IPS DF 4.7 (cell line): Measurements from ENCODE around the gene RASA4.
"Not testable (repeated sequence)": the region's sequence is repeated elsewhere in the genome, so short reads cannot be mapped to it uniquely, and the experiment has no call there.

Source experiments
- DNase-seq: peaks from one replicate; pipeline ENCODE4 v3.0.0-alpha.2; 2013; ENCODE audit warnings: low spot score; ENCODE audit errors: extremely low read depth

Gene RASA4

GRCh38 chr7:102606848-102607247, 9.7 kb downstream of the RASA4 start:
- DNase-seq, result not testable (repeated sequence)

DNA sequence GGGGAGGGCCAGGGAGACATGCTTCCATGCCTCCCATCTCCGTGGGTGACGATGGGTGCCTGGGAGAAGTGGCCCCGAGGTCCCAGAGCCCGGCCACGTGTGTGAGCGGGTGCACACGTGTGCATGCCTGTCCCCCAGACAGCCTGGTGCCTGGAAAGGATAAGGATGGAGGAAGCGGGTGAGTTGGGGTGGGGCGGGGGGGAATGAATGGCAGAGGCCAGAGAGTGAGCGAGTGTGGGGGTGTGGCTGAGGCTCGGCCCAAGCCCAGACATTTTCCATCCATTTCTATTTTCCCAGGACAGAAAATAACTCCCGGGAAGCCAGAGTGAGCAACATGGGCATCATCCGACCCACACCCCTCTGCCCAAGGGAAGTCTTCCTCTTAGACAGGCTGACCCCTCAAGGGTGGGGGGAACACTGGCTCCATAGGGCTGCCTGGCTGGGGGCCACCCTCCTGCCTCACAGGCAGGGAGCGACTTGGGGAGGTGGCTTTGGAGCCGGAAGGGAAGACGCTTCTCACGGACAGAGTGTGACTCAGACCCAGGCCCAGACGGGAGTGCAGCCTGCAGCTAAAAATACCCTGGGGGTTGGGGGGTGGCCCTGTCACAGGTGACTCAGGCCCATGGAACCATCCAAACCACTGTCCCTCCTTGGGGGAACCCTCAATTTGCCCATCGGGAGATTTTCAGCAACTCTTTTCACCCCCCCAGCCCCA, 12.0 kb downstream of the RASA4 start:
- DNase-seq, result not testable (repeated sequence)

GRCh38 chr7:102602317-102602716, 14.2 kb downstream of the RASA4 start:
- DNase-seq, result not testable (repeated sequence)

DNA sequence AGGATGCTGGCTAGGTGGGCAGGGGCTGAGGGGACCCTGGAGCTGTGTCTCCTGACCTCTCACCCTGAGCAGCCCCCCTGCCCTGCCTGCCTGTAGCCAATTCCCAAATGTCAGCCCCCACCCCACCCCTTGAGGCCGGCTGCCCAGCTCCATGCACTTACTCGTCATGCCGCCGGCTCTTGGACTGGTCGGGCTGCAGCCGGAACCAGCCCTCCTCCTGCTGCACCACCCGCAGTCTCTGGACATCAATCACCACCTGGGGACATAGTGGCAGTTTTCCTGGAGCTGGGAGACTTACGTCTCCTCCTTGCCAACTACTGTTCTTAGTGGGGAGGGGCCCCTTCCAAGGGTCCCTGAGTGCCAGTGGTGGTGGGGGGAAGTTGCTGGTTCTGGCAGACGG, 16.9 kb downstream of the RASA4 start:
- DNase-seq, result not testable (repeated sequence)

DNA sequence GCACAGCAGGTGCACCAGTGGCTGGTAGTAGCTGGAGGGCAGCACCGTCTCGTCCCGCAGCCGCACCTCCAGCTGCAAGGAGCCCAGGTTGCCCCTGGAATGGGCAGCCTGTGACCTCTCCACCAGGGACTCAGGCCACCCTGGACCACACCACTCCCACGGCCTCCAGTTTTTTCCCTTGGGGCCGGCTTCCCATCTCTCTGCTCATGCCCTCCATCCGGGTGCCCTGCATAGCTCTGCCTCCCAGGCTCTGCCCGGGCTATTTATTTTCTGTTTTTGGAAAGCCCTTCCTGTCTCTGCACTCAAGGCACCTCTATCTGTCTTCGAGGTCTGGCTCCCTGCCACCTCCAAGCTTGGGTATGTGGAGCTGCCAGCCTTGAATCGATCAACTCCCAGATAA, 20.5 kb downstream of the RASA4 start:
- DNase-seq, result not testable (repeated sequence)

GRCh38 chr7:102593637-102594334, 22.8 kb downstream of the RASA4 start:
- DNase-seq, result not testable (repeated sequence)

- not testable (repeated sequence) for DNase-seq
Measured at GRCh38 chr7:102592477-102593019, 24.0 kb downstream of the RASA4 start.

GRCh38 chr7:102589857-102590256, 26.7 kb downstream of the RASA4 start:
- not testable (repeated sequence) for DNase-seq

GRCh38 chr7:102583495-102583894, 33.1 kb downstream of the RASA4 start:
- DNase-seq, result not testable (repeated sequence)

GRCh38 chr7:102581722-102582121, 34.8 kb downstream of the RASA4 start:
- DNase-seq, result not testable (repeated sequence)

- not testable (repeated sequence) for DNase-seq
Measured at GRCh38 chr7:102578486-102578885, 38.1 kb downstream of the RASA4 start.

- not testable (repeated sequence) for DNase-seq
Measured at GRCh38 chr7:102577315-102578240, 39.0 kb downstream of the RASA4 start.

DNA sequence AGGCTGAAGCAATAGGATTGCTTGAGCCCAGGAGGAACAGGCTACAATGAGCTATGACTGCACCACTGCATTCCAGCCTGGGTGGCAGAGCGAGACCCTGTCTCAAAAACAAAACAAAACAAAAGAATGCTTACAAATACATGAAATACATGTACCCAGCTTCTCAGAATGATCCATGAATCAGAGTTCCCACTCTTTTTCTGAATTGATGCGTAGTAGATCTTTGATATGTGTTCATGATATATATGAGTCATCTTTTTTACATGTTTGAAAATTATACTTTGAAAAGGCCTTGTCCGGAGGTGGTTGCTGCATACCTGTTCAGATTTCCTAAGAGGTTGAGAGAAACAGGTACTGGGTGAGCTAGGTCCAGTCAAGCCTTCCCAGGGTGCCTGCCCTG, 40.2 kb downstream of the RASA4 start:
- not testable (repeated sequence) for DNase-seq

GRCh38 chr7:102574607-102575006, 41.9 kb downstream of the RASA4 start:
- not testable (repeated sequence) for DNase-seq

- not testable (repeated sequence) for DNase-seq
Measured at GRCh38 chr7:102572261-102573239, 44.0 kb downstream of the RASA4 start, which contains the start of gene POLR2J3. POLR2J3 (minus strand) TSS chr7:102572583; CDS start chr7:102572521, 62 bp downstream.

- DNase-seq, result not testable (repeated sequence)
Measured at GRCh38 chr7:102568620-102569019, 47.9 kb downstream of the RASA4 start.

GRCh38 chr7:102550808-102551422, 65.6 kb downstream of the RASA4 start, which contains the start of gene SPDYE2:
SPDYE2 (plus strand) TSS chr7:102551226; CDS start chr7:102553256, 2,030 bp downstream.
- DNase-seq, result not testable (repeated sequence)

GRCh38 chr7:102546353-102546752, 70.2 kb downstream of the RASA4 start:
- DNase-seq, result not testable (repeated sequence)

DNA sequence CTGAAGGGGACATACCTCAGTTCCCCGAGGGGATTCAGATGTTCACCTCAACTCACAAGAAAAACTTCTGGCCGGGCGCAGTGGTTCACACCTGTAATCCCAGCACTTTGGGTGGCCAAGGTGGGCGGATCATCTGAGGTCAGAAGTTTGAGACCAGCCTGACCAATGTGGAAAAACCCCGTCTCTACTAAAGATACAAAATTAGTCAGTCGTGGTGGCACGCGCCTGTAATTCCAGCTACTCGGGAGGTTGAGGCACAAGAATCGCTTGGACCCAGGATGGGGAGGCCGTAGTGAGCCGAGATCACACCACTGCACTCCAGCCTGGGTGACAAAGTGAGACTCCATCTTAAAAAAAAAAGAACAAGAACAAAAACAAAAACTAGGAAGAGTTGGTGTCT, 71.3 kb downstream of the RASA4 start:
- DNase-seq, result not testable (repeated sequence)
